Measurements from ENCODE around the gene MADD.

GRCh38 chr11:47369676-47370075 is 99.7 kb downstream of the MADD start:
- no peak for TF ChIP-seq EZH2 (IDR thresholded peaks at IDR 0.05; ENCODE audit: borderline replicate concordance, low read depth, low read length, poor library complexity, severe bottlenecking)
- TF ChIP-seq CTCF (conservative IDR thresholded peaks at IDR 0.05; ENCODE audit: low read depth, low read length), result no peak

Measured in A673 (cell line).